Panc1 (cell line): ENCODE results near the gene NEURL1B. TPM values are rescaled to one million over a fixed set of nuclear protein-coding genes. Genes with fewer than 3 reads are reported as not detected.

Source experiments
- ATAC-seq: fragments of 200-7000 bp; cut with Tn5 transposase; 2 replicates; pipeline ENCODE4 v1.9.1; 2020; ENCODE audit warnings: mild to moderate bottlenecking, moderate library complexity
- BruUV-seq: library from RNA; stranded (reverse); fragments of 400-500 nt; replicated peaks from 2 replicates; lab custom pipeline; 2021; lab: Mats Ljungman, UMichigan
- CTCF ChIA-PET: fragments of 300-600 bp; sonication (Branson Sonifier 250); formaldehyde crosslinking; loops from one replicate; lab custom pipeline; 2022; ENCODE audit warnings: antibody characterized with exemption; lab: Charles Lee
- POLR2A ChIA-PET: fragments of 300-600 bp; sonication (Branson Sonifier 250); formaldehyde crosslinking; loops from one replicate; lab custom pipeline; 2022; ENCODE audit warnings: antibody characterized with exemption; lab: Charles Lee
- DNase-seq: peaks from one replicate; pipeline ENCODE4 v3.0.0-alpha.2; 2010; ENCODE audit warnings: low read depth, low spot score
- H3K27ac ChIP-seq: 2 replicates; pipeline ENCODE4 v1.5.1; 2011; ENCODE audit warnings: mild to moderate bottlenecking, low read length, inconsistent platforms
- H3K27me3 ChIP-seq: fragments of 200-500 bp; sonication (Bioruptor generic); 2 replicates; pipeline ENCODE4 v1.6.0; 2014; ENCODE audit warnings: low read length, inconsistent platforms; ENCODE audit not compliant: control insufficient read depth, insufficient read depth
- H3K36me3 ChIP-seq: fragments of 200-500 bp; sonication (Bioruptor generic); 2 replicates; pipeline ENCODE4 v1.5.1; 2014; ENCODE audit warnings: inconsistent platforms, mild to moderate bottlenecking, low read length, moderate library complexity; ENCODE audit not compliant: control insufficient read depth, insufficient read depth
- H3K4me1 ChIP-seq: 2 replicates; pipeline ENCODE4 v1.5.1; 2011; ENCODE audit warnings: inconsistent platforms, mild to moderate bottlenecking, low read length, moderate library complexity; ENCODE audit not compliant: control insufficient read depth, insufficient read depth
- H3K4me3 ChIP-seq, 2 experiments: 2 replicates each; pipeline ENCODE4 v1.5.1; 2011 to 2012; ENCODE audit warnings: low read depth in 2 of 2, low read length in 2 of 2, mild to moderate bottlenecking in 2 of 2, inconsistent platforms in 1 of 2, moderate library complexity in 1 of 2
- H3K9me3 ChIP-seq: fragments of 200-500 bp; sonication (Bioruptor generic); 2 replicates; pipeline ENCODE4 v1.5.1; 2014; ENCODE audit warnings: low read depth, mild to moderate bottlenecking, inconsistent platforms, low read length, moderate library complexity; ENCODE audit not compliant: control insufficient read depth, insufficient read depth
- CTCF ChIP-seq: fragments of 450-650 bp; IDR thresholded peaks from 2 replicates; pipeline ENCODE4 v1.5.1; 2017; ENCODE audit warnings: mild to moderate bottlenecking
- POLR2AphosphoS5 ChIP-seq: IDR thresholded peaks from 2 replicates; pipeline ENCODE4 v1.6.1; 2012; ENCODE audit warnings: mild to moderate bottlenecking, low read depth, low read length, moderate library complexity
- REST ChIP-seq, 2 experiments: IDR thresholded peaks; 2 replicates each; pipeline ENCODE4 v1.6.1; 2011 to 2012; ENCODE audit warnings: low read depth in 2 of 2, control low read depth in 1 of 2, low read length in 1 of 2, mild to moderate bottlenecking in 1 of 2, moderate library complexity in 1 of 2; ENCODE audit not compliant: insufficient read depth in 1 of 2
- SIN3A ChIP-seq: IDR thresholded peaks from 2 replicates; pipeline ENCODE4 v1.6.1; 2012; ENCODE audit warnings: low read depth, mild to moderate bottlenecking, low read length, moderate library complexity, borderline replicate concordance; ENCODE audit not compliant: insufficient read depth
- TCF7L2 ChIP-seq: IDR thresholded peaks from 2 replicates; pipeline ENCODE4 v1.6.1; 2011; ENCODE audit warnings: mild to moderate bottlenecking, low read depth, low read length, inconsistent platforms
- in situ Hi-C: cut with HindIII; loops from 2 replicates; pipeline ENCODE4 v1.10.0; 2016; ENCODE audit warnings: low sequenced_read_pairs, low pct_unique_long_range_greater_than_20kb
- intact Hi-C: fragments of 100-400 bp; cut with micrococcal nuclease; formaldehyde crosslinking; loops from one replicate; pipeline ENCODE4 v1.10.0; 2022; ENCODE audit not compliant: unreplicated experiment
- total RNA-seq: library from RNA; stranded (reverse); gene quantifications from one replicate; pipeline ENCODE4 v1.2.1, GENCODE V29; 2021; ENCODE audit not compliant: unreplicated experiment

The NEURL1B gene
- total RNA-seq, 1 experiment from 2014 or later = 5.3 TPM

- POLR2A ChIA-PET = no interaction called here
- BruUV-seq = no TSS peak
- ATAC-seq (no peak), DNase-seq (no peak)
- in situ Hi-C loops (no loop called here), intact Hi-C loops (no loop called here)
- Histone ChIP-seq H3K27ac (no peak overlapping the region), H3K9me3 (no peaks in the 10 kb centered on the region), H3K27me3 (no peaks in the 10 kb centered on the region), H3K4me3 (no peak overlapping the region), H3K4me1 (no peaks in the 10 kb centered on the region), H3K36me3 (no peaks in the 10 kb centered on the region)
- no peak for TF ChIP-seq POLR2AphosphoS5
- TF ChIP-seq CTCF = no peak
- TF ChIP-seq SIN3A = no peak
- no peak for TF ChIP-seq REST (IDR thresholded peaks at IDR 0.05; ENCODE audit: insufficient read depth in 1 of 2, low read depth in 2 of 2, low read length in 1 of 2)
- TF ChIP-seq TCF7L2 = no peak
- CTCF ChIA-PET = interaction anchor here (0.6 kb wide), 1 partner anchor 22 kb away, joined by 7 read pairs; no protein-coding TSS in a partner anchor
These were observed 26.9 kb downstream of the NEURL1B start for GRCh38 chr5:172667786-172668593.

- no peak overlapping the region for H3K27ac ChIP-seq
- in situ Hi-C loops (no loop called here), intact Hi-C loops (no loop called here)
- ChIA-PET CTCF (no interaction called here), POLR2A (no interaction called here)
- H3K4me1 ChIP-seq = no peaks in the 10 kb centered on the region
- no peaks in the 10 kb centered on the region for H3K9me3 ChIP-seq
- DNase-seq (no peak), ATAC-seq (no peak)
- no TSS peak for BruUV-seq
- no peaks in the 10 kb centered on the region for H3K36me3 ChIP-seq
- no peaks in the 10 kb centered on the region for H3K27me3 ChIP-seq
- no peak overlapping the region for H3K4me3 ChIP-seq
- TF ChIP-seq TCF7L2 (no peak), CTCF (no peak), SIN3A (no peak), REST (IDR thresholded peaks at IDR 0.05; ENCODE audit: insufficient read depth in 1 of 2, low read depth in 2 of 2, low read length in 1 of 2) (no peak), POLR2AphosphoS5 (no peak)
These were observed 27.6 kb downstream of the NEURL1B start for GRCh38 chr5:172668594-172669071.
